OCI-LY7 (cell line): ENCODE results near the gene FBXL17. TPM values are rescaled to one million over a fixed set of nuclear protein-coding genes. Genes with fewer than 3 reads are reported as not detected.

Source experiments
- BruUV-seq: library from RNA; stranded (reverse); fragments of 400-500 nt; replicated peaks from 2 replicates; lab custom pipeline; 2021; lab: Mats Ljungman, UMichigan
- CTCF ChIA-PET: fragments of 300-600 bp; sonication (Branson Sonifier 250); formaldehyde crosslinking; loops from one replicate; lab custom pipeline; 2022; ENCODE audit warnings: antibody characterized with exemption; ENCODE audit not compliant: unreplicated experiment; lab: Charles Lee
- POLR2A ChIA-PET: fragments of 300-600 bp; sonication (Branson Sonifier 250); formaldehyde crosslinking; loops from one replicate; lab custom pipeline; 2022; ENCODE audit warnings: antibody characterized with exemption; lab: Charles Lee
- DNase-seq: peaks from one replicate; pipeline ENCODE4 v3.0.0-alpha.2; 2015; ENCODE audit warnings: low spot score
- H2AFZ ChIP-seq: fragments of 200-600 bp; sonication (generic), shearing (Covaris generic); 2 replicates; pipeline ENCODE4 v1.6.1; 2014; ENCODE audit warnings: mild to moderate bottlenecking, antibody characterized with exemption, low read length, moderate library complexity
- H3K27ac ChIP-seq: fragments of 200-600 bp; sonication (generic); 2 replicates; pipeline ENCODE4 v1.5.1; 2014; ENCODE audit warnings: mixed run types, low read depth, mild to moderate bottlenecking, moderate library complexity, low read length, inconsistent platforms; ENCODE audit not compliant: poor library complexity, severe bottlenecking
- H3K36me3 ChIP-seq: fragments of 200-600 bp; sonication (generic); 2 replicates; pipeline ENCODE4 v1.6.1; 2014; ENCODE audit warnings: mild to moderate bottlenecking, antibody characterized with exemption, low read length, moderate library complexity, mixed read lengths; ENCODE audit not compliant: insufficient read depth
- H3K4me1 ChIP-seq: fragments of 200-600 bp; sonication (generic); 2 replicates; pipeline ENCODE4 v1.5.1; 2014; ENCODE audit warnings: mild to moderate bottlenecking, low read length; ENCODE audit not compliant: insufficient read depth, poor library complexity, severe bottlenecking
- H3K4me2 ChIP-seq: fragments of 200-600 bp; sonication (generic); 2 replicates; pipeline ENCODE4 v1.6.1; 2014; ENCODE audit warnings: mild to moderate bottlenecking, low read length
- H3K4me3 ChIP-seq: fragments of 200-600 bp; sonication (generic); 2 replicates; pipeline ENCODE4 v1.5.1; 2014; ENCODE audit warnings: mild to moderate bottlenecking, low read depth, low read length; ENCODE audit not compliant: poor library complexity, severe bottlenecking
- H3K79me2 ChIP-seq: fragments of 200-600 bp; sonication (generic); 2 replicates; pipeline ENCODE4 v1.6.1; 2016; ENCODE audit warnings: low read depth, mild to moderate bottlenecking, low read length, moderate library complexity, mixed read lengths; ENCODE audit not compliant: insufficient read depth
- H3K9me2 ChIP-seq: fragments of 200-600 bp; sonication (generic); 2 replicates; pipeline ENCODE4 v1.6.1; 2016; ENCODE audit warnings: mild to moderate bottlenecking, low read length, mixed read lengths; ENCODE audit not compliant: insufficient read depth
- H3K9me3 ChIP-seq: fragments of 200-600 bp; sonication (generic); 2 replicates; pipeline ENCODE4 v1.6.1; 2014; ENCODE audit warnings: mild to moderate bottlenecking, mixed run types, low read length, mixed read lengths
- H4K20me1 ChIP-seq: fragments of 200-600 bp; sonication (generic); 2 replicates; pipeline ENCODE4 v1.6.1; 2014; ENCODE audit warnings: mild to moderate bottlenecking, antibody characterized with exemption, low read length, moderate library complexity, mixed read lengths; ENCODE audit not compliant: insufficient read depth
- EZH2phosphoT487 ChIP-seq: fragments of 200-600 bp; sonication (generic); IDR thresholded peaks from 2 replicates; pipeline ENCODE4 v1.6.1; 2018; ENCODE audit warnings: low read depth, borderline replicate concordance, mild to moderate bottlenecking, mixed run types, antibody characterized with exemption, low read length, moderate library complexity, mixed read lengths
- intact Hi-C: fragments of 100-400 bp; cut with micrococcal nuclease; formaldehyde crosslinking; loops from one replicate; pipeline ENCODE4 v1.10.0; 2022; ENCODE audit not compliant: unreplicated experiment
- total RNA-seq, 2 experiments: library from RNA; depleted of rRNA in 1 of 2; stranded (reverse); fragments of >200 nt in 1 of 2; shearing (Covaris generic) in 1 of 2; gene quantifications; 2 replicates each; pipeline ENCODE4 v1.2.3, GENCODE V29; 2014 to 2022
- TF ChIP-seq, protein P1 (sequence below): fragments of 200-600 bp; sonication (generic); conservative IDR thresholded peaks from 2 replicates; pipeline ENCODE4 v1.5.1; 2014; ENCODE audit warnings: mild to moderate bottlenecking, antibody characterized with exemption, low read length, moderate library complexity, mixed read lengths

The FBXL17 gene
- total RNA-seq, 2 experiments from 2014 or later = 10.2 to 21.6 TPM

DNA sequence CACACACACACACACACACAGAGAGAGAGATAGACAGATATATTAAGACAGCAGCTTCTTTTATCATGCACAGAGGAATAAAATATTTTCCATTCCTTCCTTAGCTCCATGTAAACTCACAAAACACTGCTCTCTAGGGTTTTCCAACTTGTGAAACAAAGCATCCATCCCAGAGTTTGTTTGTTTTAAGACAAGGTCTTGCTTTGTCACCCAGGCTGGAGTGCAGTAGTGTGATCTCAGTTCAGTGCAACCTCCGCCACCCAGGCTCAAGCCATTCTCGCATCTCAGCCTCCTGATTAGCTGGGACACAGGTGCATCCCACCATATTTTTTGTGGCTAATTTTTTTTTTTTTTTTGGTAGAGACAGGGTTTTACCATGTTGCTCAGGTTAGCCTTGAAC lies 298.7 kb downstream of the FBXL17 start:
- intact Hi-C loops = no loop called here
- no peaks in the 10 kb centered on the region for H3K79me2 ChIP-seq
- H3K9me3 ChIP-seq = no peaks in the 10 kb centered on the region
- H2AFZ ChIP-seq = no peak overlapping the region
- H3K4me1 ChIP-seq = no peaks in the 10 kb centered on the region
- ChIA-PET POLR2A (interaction anchor here (0.8 kb wide), 1 partner anchor 28 kb away, joined by 4 read pairs; no protein-coding TSS in a partner anchor), CTCF (no interaction called here)
- no peak overlapping the region for H3K27ac ChIP-seq
- H3K36me3 ChIP-seq = no peaks in the 10 kb centered on the region
- H3K9me2 ChIP-seq = no peaks in the 10 kb centered on the region
- no peak overlapping the region for H3K4me2 ChIP-seq
- DNase-seq = no peak
- TF ChIP-seq, protein P1, sequence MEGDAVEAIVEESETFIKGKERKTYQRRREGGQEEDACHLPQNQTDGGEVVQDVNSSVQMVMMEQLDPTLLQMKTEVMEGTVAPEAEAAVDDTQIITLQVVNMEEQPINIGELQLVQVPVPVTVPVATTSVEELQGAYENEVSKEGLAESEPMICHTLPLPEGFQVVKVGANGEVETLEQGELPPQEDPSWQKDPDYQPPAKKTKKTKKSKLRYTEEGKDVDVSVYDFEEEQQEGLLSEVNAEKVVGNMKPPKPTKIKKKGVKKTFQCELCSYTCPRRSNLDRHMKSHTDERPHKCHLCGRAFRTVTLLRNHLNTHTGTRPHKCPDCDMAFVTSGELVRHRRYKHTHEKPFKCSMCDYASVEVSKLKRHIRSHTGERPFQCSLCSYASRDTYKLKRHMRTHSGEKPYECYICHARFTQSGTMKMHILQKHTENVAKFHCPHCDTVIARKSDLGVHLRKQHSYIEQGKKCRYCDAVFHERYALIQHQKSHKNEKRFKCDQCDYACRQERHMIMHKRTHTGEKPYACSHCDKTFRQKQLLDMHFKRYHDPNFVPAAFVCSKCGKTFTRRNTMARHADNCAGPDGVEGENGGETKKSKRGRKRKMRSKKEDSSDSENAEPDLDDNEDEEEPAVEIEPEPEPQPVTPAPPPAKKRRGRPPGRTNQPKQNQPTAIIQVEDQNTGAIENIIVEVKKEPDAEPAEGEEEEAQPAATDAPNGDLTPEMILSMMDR = no peak
- no peak for TF ChIP-seq EZH2phosphoT487
- H3K4me3 ChIP-seq = no peak overlapping the region
- H4K20me1 ChIP-seq = no peaks in the 10 kb centered on the region
- no TSS peak for BruUV-seq

DNA sequence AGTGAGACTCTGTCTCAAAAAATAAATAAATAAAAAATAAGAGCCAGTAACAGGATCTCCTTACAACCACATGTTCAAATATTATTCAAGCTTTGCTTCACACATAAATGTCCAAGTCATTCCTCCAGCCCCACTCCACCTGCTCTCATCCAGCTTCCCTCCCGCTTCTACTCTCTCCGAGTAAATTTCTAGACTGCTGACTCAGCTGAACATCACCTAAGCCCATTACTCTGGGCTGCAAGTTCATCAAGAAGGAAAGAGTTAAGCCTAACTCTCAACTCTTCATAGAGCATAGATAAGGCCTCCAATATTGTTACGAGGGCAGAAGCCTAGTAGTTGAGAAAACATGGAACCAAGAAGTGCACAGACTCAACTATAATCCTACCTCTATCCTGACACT lies 300.2 kb downstream of the FBXL17 start:
- Histone ChIP-seq H3K9me2 (no peaks in the 10 kb centered on the region), H3K27ac (no peak overlapping the region), H3K4me2 (no peak overlapping the region), H3K79me2 (no peaks in the 10 kb centered on the region), H3K36me3 (no peaks in the 10 kb centered on the region), H3K4me3 (no peak overlapping the region), H2AFZ (no peak overlapping the region), H4K20me1 (no peaks in the 10 kb centered on the region), H3K4me1 (no peaks in the 10 kb centered on the region), H3K9me3 (no peaks in the 10 kb centered on the region)
- ChIA-PET POLR2A (no interaction called here), CTCF (no interaction called here)
- intact Hi-C loops = no loop called here
- no TSS peak for BruUV-seq
- DNase-seq = no peak
- TF ChIP-seq, protein P1 = no peak
- TF ChIP-seq EZH2phosphoT487 = no peak

DNA sequence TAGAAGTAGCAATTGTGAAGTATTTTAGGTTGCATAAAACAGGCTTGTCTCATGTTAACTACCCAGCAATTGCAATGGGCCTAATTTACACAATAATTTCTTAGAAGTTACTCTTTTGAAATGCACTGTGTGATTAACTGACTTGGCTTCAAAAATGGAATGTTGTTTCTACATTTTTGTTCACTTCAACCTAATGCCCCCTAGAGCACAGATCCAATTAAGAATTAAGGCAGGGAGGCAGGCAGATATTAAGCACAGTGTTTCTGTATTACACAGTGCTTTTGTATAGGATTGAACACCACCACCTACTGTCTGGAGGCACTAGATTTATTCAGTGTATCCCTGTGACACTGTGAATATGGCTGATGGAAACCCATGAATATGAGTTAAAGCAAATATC lies 302.1 kb downstream of the FBXL17 start:
- ChIA-PET POLR2A (no interaction called here), CTCF (no interaction called here)
- Histone ChIP-seq H4K20me1 (no peaks in the 10 kb centered on the region), H3K4me3 (no peak overlapping the region), H3K9me3 (no peaks in the 10 kb centered on the region), H3K27ac (no peak overlapping the region), H3K9me2 (no peaks in the 10 kb centered on the region), H3K4me2 (no peak overlapping the region), H3K36me3 (no peaks in the 10 kb centered on the region), H3K79me2 (no peaks in the 10 kb centered on the region), H2AFZ (no peak overlapping the region), H3K4me1 (no peaks in the 10 kb centered on the region)
- DNase-seq = no peak
- no TSS peak for BruUV-seq
- intact Hi-C loops = no loop called here
- TF ChIP-seq, protein P1 = no peak
- TF ChIP-seq EZH2phosphoT487 = no peak
